Left cardiac atrium (tissue), 2 donors: ENCODE data around the gene DNAAF3. TPM values are rescaled to one million over a fixed set of nuclear protein-coding genes. Genes with fewer than 3 reads are reported as not detected.

Experiments
- microRNA-seq, 2 donors: library from miRNA; unstranded; fragments of <30 nt; microRNA quantifications; one replicate each; pipeline ENCODE4 v1.2.0, GENCODE V29; 2020
- total RNA-seq, 2 donors: library from RNA; stranded (reverse); fragmentation: NEBNext Ultra II Directional; extraction: Animal tissue kit (Norgen Biotek cat#: 25700); gene quantifications; one replicate each; pipeline ENCODE4 v1.2.1, GENCODE V29; 2021
- donor health status: DM: no; HTN: yes; CAD: no; lungs with severe emphysema.
- donor health status: DM: yes; HTN: yes; CAD: no.

Gene DNAAF3
- total RNA-seq, 2 donors from 2014 or later, result 0.41 to 1.1 TPM

Small RNA genes lying within 50 kb of the gene (microRNA-seq; reads per million reads assigned to microRNA genes)
- gene MIR7975, result 0 reads per million in 2 donors

Other genes starting within 250 kb of the DNAAF3 start
- gene NLRP7, start 219.1 kb downstream of the DNAAF3 start, total RNA-seq, result not detected
- under 1 TPM in 1 of 2 donors, not detected in 1; 0.88 TPM for gene NLRP2, start 200.2 kb downstream of the DNAAF3 start, total RNA-seq
- under 1 TPM; 0.13 to 0.24 TPM for gene GP6, start 128.3 kb downstream of the DNAAF3 start, total RNA-seq
- 10 to 100 TPM; 33.9 to 41.1 TPM for gene RDH13, start 103.5 kb downstream of the DNAAF3 start, total RNA-seq
- 1 to 10 TPM; 2.2 to 3.7 TPM for gene EPS8L1, start 90.7 kb downstream of the DNAAF3 start, total RNA-seq
- gene PPP1R12C, start 49.0 kb downstream of the DNAAF3 start, total RNA-seq, result 100 to 1,000 TPM; 117 to 193 TPM
- gene TNNT1, start 17.4 kb downstream of the DNAAF3 start, total RNA-seq, result 10 to 100 TPM; 13.7 to 25.6 TPM
- 1,000 to 10,000 TPM; 1,897 to 2,132 TPM for gene TNNI3, start 8.9 kb downstream of the DNAAF3 start, total RNA-seq
- gene SYT5, start 13.7 kb upstream of the DNAAF3 start, total RNA-seq, result not detected
- gene PTPRH, start 42.9 kb upstream of the DNAAF3 start, total RNA-seq, result 1 to 10 TPM in 1 of 2 donors, under 1 TPM in 1; 0.74 to 1.5 TPM
- 1 to 10 TPM; 1.2 to 1.4 TPM for gene TMEM86B, start 62.1 kb upstream of the DNAAF3 start, total RNA-seq
- gene PPP6R1, start 92.4 kb upstream of the DNAAF3 start, total RNA-seq, result 10 to 100 TPM; 37.8 to 42.4 TPM
- gene HSPBP1, start 113.5 kb upstream of the DNAAF3 start, total RNA-seq, result 10 to 100 TPM; 26.4 to 35.8 TPM
- gene BRSK1, start 117.4 kb upstream of the DNAAF3 start, total RNA-seq, result 10 to 100 TPM in 1 of 2 donors, 1 to 10 TPM in 1; 9.1 to 19.5 TPM
- gene TMEM150B, start 158.7 kb upstream of the DNAAF3 start, total RNA-seq, result 1 to 10 TPM; 3.1 to 3.6 TPM
- gene KMT5C, start 173.3 kb upstream of the DNAAF3 start, total RNA-seq, result 1 to 10 TPM; 6.7 to 6.9 TPM
- gene COX6B2, start 188.1 kb upstream of the DNAAF3 start, total RNA-seq, result not detected
- gene GARIN5B, start 196.6 kb upstream of the DNAAF3 start, total RNA-seq, result not detected
- not detected for gene IL11, start 203.8 kb upstream of the DNAAF3 start, total RNA-seq
- not detected for gene TMEM190, start 210.2 kb upstream of the DNAAF3 start, total RNA-seq
- under 1 TPM; 0.84 to 0.97 TPM for gene TMEM238, start 217.7 kb upstream of the DNAAF3 start, total RNA-seq
- 100 to 1,000 TPM; 789 to 866 TPM for gene RPL28, start 219.3 kb upstream of the DNAAF3 start, total RNA-seq
- 10 to 100 TPM; 18.1 to 29.9 TPM for gene UBE2S, start 241.2 kb upstream of the DNAAF3 start, total RNA-seq